Measurements from ENCODE around the gene MID2.
"Not testable (repeated sequence)": the region's sequence is repeated elsewhere in the genome, so short reads cannot be mapped to it uniquely, and the experiment has no call there.

Gene MID2

DNA sequence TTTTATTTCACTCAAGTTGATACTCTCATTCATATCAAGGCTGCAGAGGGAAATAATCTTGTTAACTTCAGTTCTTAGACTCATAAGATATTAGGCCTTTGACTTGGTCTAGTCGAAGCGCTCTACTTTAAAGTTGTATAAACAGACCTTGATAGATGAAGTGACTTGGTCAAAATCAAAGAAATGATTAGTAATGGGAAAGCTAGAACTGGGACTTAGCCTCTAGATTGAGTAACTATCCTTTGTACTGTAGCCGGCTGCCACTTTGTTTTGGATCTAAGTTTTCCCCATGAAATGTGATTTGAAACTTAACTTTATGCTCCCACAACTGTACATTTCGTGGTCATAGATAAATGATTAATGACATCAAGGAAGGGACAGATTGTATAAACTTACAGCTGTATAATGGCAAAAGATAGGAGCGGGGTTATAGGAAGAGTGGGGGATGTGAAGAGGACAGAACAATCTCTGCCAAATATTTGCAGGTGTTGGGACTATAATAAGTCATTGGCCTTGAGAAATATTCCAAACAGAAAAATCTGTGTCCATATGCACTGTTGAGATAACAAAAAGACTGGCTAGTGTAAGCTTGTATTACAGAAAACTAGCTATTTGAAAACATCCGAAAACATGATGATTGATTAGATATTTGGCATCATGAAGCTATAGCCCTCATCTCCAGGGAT is 17.2 kb downstream of the MID2 start:
- DNase-seq = no peak

DNA sequence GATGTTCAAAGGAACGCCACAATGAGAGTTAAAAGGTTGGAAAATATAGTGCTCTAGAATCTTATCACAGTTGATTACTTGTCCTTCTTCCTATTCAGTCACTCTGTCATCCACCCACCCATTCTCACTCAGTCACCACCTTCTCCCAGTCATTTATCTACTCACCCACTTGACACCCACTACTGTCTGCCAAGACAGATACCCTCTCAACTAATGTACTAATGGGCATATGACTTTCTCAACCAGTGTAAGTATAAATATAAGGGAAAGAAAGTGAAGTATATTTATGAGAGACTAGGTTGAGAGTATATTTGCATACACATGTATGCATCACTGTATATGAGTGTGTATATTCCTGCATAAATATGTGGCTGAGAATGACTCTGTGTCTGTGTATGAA is 20.0 kb downstream of the MID2 start:
- DNase-seq = no peak

DNA sequence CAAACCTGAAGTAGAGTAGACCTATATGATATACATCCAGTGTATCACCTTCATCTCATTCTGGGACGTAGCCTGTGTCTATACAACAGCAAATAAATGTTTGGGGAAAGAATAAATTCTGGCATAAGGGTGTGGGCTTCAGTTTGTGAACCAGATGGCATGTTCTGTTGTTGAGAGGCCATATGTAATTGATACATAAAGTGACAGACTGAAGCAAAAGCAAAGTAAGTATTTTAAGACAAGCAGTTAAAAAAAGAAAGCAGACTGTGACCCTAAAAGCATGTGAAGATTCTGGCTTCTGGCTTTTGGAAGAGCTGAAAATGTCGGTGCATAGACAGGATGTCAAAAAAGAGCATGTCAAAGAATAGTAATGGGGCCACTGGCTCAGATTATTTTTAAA is 22.9 kb downstream of the MID2 start:
- no peak for DNase-seq

DNA sequence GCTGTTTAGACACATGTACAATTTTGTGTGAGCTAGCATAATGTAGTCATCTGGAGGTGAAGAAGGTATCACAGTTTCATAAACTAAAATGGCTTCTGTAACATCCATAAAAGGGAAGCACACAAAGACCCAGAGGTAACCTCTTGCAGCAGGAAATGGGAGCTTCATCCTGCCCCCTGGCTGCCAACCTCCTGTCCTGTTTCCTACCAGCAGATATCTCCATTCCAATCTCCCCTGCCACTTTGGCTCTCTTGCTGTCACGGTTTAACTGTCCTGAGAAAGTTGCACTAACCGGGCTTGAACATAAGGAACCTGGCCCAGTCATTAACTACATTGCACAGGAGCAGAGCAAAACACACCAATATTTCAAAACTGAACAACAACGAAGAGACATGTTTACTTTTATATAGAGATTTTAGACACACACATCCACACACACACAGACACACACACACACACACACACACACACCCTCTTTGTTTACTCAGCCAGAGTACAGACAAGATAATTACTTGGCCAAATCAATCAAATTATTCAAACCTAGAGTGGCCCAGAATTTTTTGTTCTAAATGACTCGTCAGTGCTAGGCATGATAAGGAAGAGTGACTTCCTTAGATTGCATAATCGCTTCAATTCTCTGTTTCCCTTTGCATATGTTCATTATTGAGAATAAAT is 24.2 kb downstream of the MID2 start:
- no peak for DNase-seq

GRCh38 chrX:107850422-107850765 is 24.7 kb downstream of the MID2 start:
- no peak for DNase-seq

DNA sequence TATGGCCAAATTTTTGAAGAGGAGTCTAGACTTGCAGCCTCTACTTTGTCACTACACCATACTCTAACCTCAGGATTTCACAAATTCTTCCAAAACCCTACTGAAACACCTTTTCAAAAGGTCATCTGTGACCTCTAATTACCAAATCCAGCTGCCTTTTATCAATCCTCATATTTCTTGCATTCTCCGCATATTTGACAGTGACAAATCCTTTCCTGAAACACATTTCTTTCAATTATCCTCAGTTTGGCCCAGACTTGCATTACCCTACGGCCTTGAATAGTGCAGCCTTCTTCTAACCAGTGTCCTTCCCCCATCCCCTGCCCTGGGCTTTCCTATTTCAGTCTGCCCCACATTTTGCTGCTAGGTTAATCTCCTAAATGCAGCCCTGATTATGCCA is 25.5 kb downstream of the MID2 start:
- no peak for DNase-seq

DNA sequence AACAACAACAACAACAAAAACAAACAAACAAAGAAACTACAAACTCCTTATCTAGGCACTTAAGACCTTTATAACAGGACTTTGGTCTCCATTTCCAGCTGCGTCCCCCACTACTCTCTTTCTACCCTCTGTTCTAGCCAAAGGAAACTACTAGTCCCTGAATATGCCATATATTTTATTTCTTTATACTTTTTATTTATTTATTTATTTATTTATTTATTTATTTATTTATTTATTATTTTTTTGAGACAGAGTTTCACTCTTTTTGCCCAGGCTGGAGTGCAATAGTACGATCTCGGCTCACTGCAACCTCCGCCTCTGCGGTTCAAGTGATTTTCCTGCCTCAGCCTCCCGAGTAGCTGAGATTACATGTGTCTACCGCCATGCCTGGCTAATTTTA is 26.0 kb downstream of the MID2 start:
- not testable (repeated sequence) for DNase-seq

DNA sequence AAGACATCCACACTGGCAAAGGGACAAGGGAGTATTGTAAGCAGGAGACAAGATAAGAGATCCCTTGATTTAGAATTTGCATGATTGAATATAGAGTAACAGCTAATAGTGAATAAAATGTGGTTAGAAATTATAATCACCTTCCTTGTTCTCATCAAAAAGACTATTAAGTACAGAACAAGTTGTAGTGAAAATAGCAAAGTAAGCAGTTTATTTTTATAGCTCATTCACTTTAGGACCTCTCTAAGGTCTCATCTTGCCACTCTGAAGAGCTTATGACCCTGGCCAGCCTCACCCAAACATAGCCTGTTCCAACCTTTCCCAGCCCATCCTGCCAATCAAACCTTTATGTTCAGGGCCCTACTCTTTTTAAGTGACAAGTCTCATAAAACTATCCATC is 30.6 kb downstream of the MID2 start:
- DNase-seq = no peak

- not testable (repeated sequence) for DNase-seq
Observed at GRCh38 chrX:107857041-107857440, 31.4 kb downstream of the MID2 start.

GRCh38 chrX:107857837-107858236 is 32.2 kb downstream of the MID2 start:
- DNase-seq = no peak

DNA sequence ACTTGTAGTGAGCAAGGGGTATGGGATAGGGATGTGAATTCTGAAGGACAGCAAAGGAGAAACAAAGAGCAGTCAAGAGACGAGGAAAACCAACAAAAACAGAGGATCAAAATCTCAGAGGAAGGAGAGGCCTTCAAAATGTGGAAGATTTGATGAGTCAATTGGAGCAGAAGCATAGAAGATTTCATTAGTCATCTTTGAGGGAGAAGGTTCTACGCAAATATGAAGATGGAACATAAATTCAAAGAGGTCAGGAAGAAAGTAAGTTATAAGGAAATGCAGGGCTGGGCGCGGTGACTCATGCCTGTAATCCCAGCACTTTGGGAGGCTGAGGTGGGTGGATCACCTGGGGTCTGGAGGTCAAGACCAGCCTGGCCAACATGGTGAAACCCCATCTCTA is 35.4 kb downstream of the MID2 start:
- DNase-seq = no peak

DNA sequence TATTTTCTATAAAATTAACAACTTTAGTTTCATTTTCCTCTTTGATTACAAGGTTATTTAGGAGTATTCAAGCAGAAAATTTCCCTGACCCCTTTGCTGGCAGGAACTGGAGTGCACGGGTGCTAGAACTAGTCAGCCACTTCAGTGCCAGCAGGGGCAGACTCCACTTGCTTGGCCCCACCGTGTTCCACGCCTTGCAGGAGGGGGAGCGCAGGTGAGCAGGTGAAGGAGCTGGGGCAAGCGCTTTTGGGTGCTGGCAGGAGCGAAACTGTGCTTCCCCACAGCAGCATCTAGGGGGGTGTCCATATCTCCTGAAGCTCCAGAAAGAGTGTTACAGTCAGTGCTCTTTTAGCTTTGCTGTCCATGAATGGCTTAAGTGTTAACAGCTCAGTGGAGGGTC is 45.5 kb downstream of the MID2 start:
- no peak for DNase-seq

GRCh38 chrX:107878106-107878505 is 52.4 kb downstream of the MID2 start:
- no peak for DNase-seq

GRCh38 chrX:107880054-107880610 is 54.5 kb downstream of the MID2 start:
- no peak for DNase-seq

DNA sequence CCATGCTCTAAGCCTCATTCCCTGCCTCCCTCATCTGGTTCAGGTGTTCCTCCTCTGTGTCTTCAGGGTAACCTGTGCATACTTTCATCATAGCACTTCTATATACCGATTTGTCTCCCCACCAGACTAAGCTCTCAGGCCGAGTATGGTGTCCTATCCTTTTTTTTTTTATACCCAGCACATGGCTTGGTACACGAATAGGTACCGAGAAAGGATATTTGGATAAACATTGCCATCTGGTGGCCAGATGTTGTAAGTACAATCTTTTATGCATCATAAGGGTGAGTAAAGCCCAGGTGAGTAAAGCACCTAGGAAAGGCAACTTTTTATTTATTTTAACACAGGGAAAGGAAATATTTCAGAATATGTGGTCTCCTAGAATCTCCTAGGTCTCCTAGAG is 68.4 kb downstream of the MID2 start:
- DNase-seq = no peak

DNA sequence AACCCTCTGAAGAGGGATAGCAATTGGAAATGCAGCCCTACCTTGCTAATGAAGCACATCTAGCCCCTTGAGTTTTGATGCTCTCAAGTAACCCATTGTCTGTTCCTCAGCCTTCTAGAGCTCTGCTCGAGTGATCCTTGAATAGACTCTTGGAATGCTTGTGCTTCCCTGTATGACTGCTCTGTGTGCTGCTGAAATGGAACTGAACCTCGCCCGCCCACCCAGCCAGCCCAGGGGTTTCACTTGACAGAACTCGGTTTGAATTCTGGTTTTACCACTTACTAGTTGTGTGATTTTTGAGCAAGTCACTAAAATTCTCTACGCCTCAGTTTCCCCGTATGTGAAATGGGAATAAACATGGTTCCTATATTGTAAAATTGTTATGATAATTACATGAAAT is 77.1 kb downstream of the MID2 start:
- DNase-seq = no peak

GRCh38 chrX:107905366-107905765 is 79.7 kb downstream of the MID2 start:
- no peak for DNase-seq

DNA sequence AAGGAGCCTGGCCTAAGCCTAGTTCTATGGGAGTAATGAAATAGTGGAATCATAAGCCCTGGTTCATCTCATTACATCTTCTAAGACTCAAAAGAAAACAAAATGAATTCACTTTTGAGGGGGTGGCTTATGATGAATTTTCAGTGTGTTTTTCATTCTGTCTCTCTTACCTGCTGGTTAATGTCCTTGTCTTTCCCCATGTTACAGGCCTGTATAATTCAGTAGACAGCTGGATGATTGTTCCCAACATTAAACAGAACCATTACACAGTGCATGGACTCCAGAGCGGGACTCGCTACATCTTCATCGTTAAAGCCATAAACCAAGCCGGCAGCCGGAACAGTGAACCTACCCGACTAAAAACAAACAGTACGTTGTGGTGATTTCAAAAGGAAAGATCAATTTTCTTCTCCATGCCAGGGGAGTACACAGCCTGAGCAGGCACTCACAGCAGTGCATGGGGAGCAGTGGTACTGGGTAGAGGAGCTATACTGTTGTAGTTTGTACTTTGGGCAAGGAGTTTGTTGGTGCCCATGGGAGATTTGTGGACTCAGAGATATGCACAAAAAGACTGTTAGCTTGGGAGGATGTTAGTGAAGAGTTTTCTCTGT is 98.6 kb downstream of the MID2 start:
- no peak for DNase-seq

GRCh38 chrX:107934262-107934661 is 108.6 kb downstream of the MID2 start:
- DNase-seq = no peak

DNA sequence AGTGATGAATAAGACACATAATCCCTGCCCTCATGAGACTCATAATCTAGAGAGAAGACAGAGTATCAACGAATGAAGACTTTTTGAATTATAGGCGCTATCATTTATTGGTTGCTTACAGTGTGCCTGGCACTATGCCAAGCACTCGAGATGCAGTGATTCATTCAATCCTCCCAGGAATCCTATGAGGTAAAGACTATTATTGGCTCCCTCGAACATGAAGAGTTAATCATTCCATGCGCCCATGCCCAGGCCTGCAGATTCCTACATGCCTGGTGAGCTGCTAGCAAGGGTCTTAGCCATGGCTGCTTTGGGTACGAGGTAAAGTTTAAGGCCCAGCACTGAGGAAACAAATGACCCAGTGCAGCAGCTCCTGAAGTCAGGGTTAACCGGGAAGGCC is 109.5 kb downstream of the MID2 start:
- no peak for DNase-seq

GRCh38 chrX:107935664-107936433 is 110.2 kb downstream of the MID2 start:
- no peak for DNase-seq

DNA sequence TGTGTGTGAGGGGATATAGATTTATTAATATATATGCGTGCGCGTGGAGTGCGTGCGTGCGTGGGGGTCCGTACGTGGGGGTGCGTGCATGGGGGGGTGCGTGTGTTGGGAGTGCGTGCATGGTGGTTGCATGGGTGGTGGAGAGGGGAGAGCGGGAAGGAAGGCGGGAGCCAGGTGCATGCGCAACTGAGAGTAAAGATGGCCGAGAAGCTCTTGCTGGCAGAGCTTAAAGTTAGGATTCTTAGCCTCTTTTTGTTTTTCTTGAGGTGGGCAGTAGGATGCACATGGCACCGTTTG is 110.7 kb downstream of the MID2 start:
- no peak for DNase-seq

DNA sequence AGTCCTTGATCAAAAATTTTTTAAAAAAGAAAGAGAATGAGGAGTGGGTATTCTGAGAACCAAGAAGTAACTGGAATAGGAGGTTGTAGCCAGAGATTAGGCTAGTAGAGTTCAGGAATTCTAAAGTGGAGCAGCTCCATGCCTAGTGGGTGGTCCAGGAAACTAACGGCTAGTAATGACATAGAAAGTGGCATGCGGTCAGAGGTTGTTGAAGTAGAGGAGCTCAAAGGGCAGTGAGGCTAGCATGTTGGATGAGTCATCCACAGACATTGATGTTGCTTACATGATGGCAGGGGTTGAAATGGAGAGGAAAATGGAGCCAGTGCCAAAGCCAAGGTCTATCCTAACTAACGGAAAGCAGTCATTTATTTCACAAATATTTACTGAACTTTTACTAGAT is 114.4 kb downstream of the MID2 start:
- no peak for DNase-seq

- not testable (repeated sequence) for DNase-seq
Observed at GRCh38 chrX:107955337-107955736, 129.7 kb downstream of the MID2 start.

Measured in activated effector memory CD4-positive, alpha-beta T cell treated with anti-CD3 and anti-CD28 coated beads, Interleukin-2, amount 50 U/mL, for 16 hours (primary cell).